Esophagus (tissue), 2 donors: Measurements from ENCODE around the gene TRAPPC8. TPM values are rescaled to one million over a fixed set of nuclear protein-coding genes. Genes with fewer than 3 reads are reported as not detected.
"Not testable (repeated sequence)": the region's sequence is repeated elsewhere in the genome, so short reads cannot be mapped to it uniquely, and the experiment has no call there.

ENCODE experiments used
- H3K27ac ChIP-seq, 2 donors: one replicate each; pipeline ENCODE4 v1.5.1; 2013; ENCODE audit warnings: low read depth in 2 of 2, mild to moderate bottlenecking in 2 of 2, inconsistent platforms in 1 of 2, low read length in 1 of 2, moderate library complexity in 1 of 2
- H3K27me3 ChIP-seq, 2 donors: one replicate each; pipeline ENCODE4 v1.6.1; 2013; ENCODE audit warnings: low read length in 2 of 2, control low read depth in 1 of 2, mild to moderate bottlenecking in 1 of 2; ENCODE audit not compliant: insufficient read depth in 2 of 2, control insufficient read depth in 1 of 2
- H3K36me3 ChIP-seq, 2 donors: one replicate each; pipeline ENCODE4 v1.6.1; 2013; ENCODE audit warnings: low read length in 1 of 2; ENCODE audit not compliant: control insufficient read depth in 2 of 2, insufficient read depth in 2 of 2
- H3K4me1 ChIP-seq, 2 donors: one replicate each; pipeline ENCODE4 v1.6.1; 2013; ENCODE audit warnings: low read length in 1 of 2; ENCODE audit not compliant: control insufficient read depth in 2 of 2, insufficient read depth in 2 of 2
- H3K4me3 ChIP-seq, 2 donors: one replicate each; pipeline ENCODE4 v1.5.1; 2013; ENCODE audit warnings: low read length in 2 of 2, mild to moderate bottlenecking in 2 of 2, low read depth in 1 of 2, moderate library complexity in 1 of 2
- H3K9me3 ChIP-seq, 2 donors: one replicate each; pipeline ENCODE4 v1.6.1; 2013; ENCODE audit warnings: mild to moderate bottlenecking in 2 of 2, low read depth in 1 of 2, low read length in 1 of 2, moderate library complexity in 1 of 2; ENCODE audit not compliant: control insufficient read depth in 2 of 2, insufficient read depth in 1 of 2
- WGBS, 2 donors: extraction: QIAGEN DNeasy Blood & Tissue Kit; methylation state at CpG; one replicate each; pipeline ENCODE4 v1.1.7; 2013; 5-methylcytosine and 5-hydroxymethylcytosine counted together
- polyA plus RNA-seq, 2 donors: library from polyadenylated mRNA; stranded (reverse); fragments of 200-250 nt; gene quantifications; one replicate each; pipeline ENCODE4 v1.2.3, GENCODE V29; 2013
- donor health status: healthy with polysubstance abuse.
- donor health status: Bipolar disorder and iron deficiency.

TRAPPC8 gene
- polyA plus RNA-seq, 2 donors = 16.3 to 20.9 TPM

GRCh38 chr18:31835528-31836133 is 107.3 kb downstream of the TRAPPC8 start:
- Histone ChIP-seq H3K9me3 (no peaks in the 10 kb centered on the region), H3K27ac (no peak overlapping the region), H3K4me3 (no peak overlapping the region), H3K27me3 (no peaks in the 10 kb centered on the region), H3K4me1 (no peaks in the 10 kb centered on the region), H3K36me3 (peaks cover 0 to 8% of the 10 kb centered on the region in 2 donors)
- WGBS, 2 donors = 86 to 89% methylated on average over 4 of the region's 4 CpGs

DNA sequence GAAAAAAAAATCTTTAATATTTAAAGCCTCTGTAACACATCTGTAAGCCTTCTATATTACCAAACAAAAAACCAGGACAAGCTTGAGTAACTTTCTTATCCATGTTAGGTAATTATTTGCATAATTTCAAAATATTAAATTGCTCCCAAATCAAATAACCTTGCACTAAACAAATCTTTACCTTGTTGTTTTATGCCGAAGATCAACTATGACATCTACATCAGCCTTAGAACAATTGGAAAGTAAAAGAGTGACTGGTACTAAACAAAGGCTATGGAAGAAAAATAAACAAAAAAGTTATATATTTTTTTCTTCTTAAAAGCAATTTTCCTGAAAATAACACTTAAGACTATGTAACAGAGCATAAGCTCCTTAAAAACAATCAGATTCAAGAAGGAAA is 111.0 kb downstream of the TRAPPC8 start:
- H3K4me3 ChIP-seq = no peak overlapping the region
- 78 to 93% methylated on average over 1 of the region's 1 CpG for WGBS, 2 donors
- no peak overlapping the region for H3K27ac ChIP-seq
- H3K9me3 ChIP-seq = no peaks in the 10 kb centered on the region
- H3K36me3 ChIP-seq = peaks cover 0 to 6% of the 10 kb centered on the region in 2 donors
- H3K27me3 ChIP-seq = no peaks in the 10 kb centered on the region
- no peaks in the 10 kb centered on the region for H3K4me1 ChIP-seq

- 86 to 94% methylated on average over 3 of the region's 3 CpGs for WGBS, 2 donors
- H3K36me3 ChIP-seq = peaks cover 0 to 5% of the 10 kb centered on the region in 2 donors
- H3K27me3 ChIP-seq = no peaks in the 10 kb centered on the region
- H3K27ac ChIP-seq = no peak overlapping the region
- no peaks in the 10 kb centered on the region for H3K9me3 ChIP-seq
- no peak overlapping the region for H3K4me3 ChIP-seq
- no peaks in the 10 kb centered on the region for H3K4me1 ChIP-seq
Observed at GRCh38 chr18:31830686-31831085, 112.2 kb downstream of the TRAPPC8 start.

DNA sequence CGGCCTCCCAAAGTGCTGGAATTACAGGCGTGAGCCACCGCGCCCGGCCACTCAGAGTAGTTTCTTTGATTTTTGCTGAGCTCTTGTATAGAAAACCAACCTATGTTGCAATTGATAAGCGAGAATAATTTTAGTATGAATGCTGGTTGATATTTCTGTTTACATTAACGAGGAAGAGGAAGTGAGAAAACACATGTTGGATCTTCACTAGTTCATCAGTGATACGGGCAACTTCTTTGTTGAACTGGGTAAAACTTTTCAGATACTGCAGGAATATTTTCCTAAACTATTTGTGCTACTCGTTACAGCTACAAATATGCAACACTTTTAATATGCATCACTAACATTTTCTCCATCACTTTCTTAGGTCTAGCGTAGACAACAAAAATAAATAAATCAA is 114.3 kb downstream of the TRAPPC8 start:
- Histone ChIP-seq H3K9me3 (no peaks in the 10 kb centered on the region), H3K4me3 (no peak overlapping the region), H3K36me3 (peaks cover 0 to 2% of the 10 kb centered on the region in 2 donors), H3K27me3 (no peaks in the 10 kb centered on the region), H3K27ac (no peak overlapping the region), H3K4me1 (no peaks in the 10 kb centered on the region)
- 96% methylated on average over 10 of the region's 10 CpGs for WGBS, 2 donors

GRCh38 chr18:31826673-31827325 is 116.1 kb downstream of the TRAPPC8 start:
- H3K36me3 ChIP-seq, H3K4me3 ChIP-seq, H3K9me3 ChIP-seq, H3K4me1 ChIP-seq, H3K27me3 ChIP-seq, H3K27ac ChIP-seq: not testable (repeated sequence)
- WGBS, 2 donors = 92% methylated on average over 10 of the region's 10 CpGs

- no peak overlapping the region for H3K4me3 ChIP-seq
- 46 to 49% methylated on average over 3 of the region's 3 CpGs for WGBS, 2 donors
- H3K27me3 ChIP-seq = no peaks in the 10 kb centered on the region
Observed at GRCh38 chr18:31825772-31826171, 117.2 kb downstream of the TRAPPC8 start.

DNA sequence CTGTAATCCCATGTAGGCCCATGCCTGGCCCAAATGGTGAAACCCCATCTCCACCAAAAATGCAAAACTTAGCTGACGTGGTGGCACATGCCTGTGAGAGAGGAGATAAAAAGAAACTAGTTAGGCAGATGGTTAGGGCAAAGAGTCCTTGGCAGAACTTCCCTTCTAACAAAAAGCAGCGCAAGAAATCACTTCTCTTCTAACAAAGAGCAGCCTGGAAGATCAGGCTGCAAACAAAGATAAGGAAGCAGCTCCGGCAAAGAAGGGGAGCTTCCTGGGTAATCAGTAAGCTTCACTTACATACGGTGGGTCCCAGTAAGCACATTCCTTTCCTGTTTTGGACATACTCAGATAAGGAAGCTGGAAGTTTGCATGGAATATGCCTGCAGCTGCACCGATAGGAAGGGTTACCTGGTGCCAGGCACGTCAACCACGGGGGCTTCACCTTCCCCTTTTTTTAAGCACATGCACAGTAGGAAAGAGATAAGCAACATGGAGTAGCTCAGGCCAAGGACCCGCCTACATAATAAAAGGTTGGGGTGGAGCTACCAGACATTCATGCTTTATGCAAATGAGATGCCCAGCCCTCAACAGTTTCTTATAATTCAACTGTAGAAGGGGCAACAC is 121.3 kb downstream of the TRAPPC8 start:
- H3K4me3 ChIP-seq = no peak overlapping the region
- no peaks in the 10 kb centered on the region for H3K4me1 ChIP-seq
- 38 to 56% methylated on average over 8 of the region's 8 CpGs for WGBS, 2 donors
- no peaks in the 10 kb centered on the region for H3K27me3 ChIP-seq
- H3K36me3 ChIP-seq = no peaks in the 10 kb centered on the region
- no peak overlapping the region for H3K27ac ChIP-seq
- no peaks in the 10 kb centered on the region for H3K9me3 ChIP-seq

More at GRCh38 chr18:31825772-31826171, 117.2 kb downstream of the TRAPPC8 start:
- Histone ChIP-seq H3K36me3 (peaks cover 0 to 2% of the 10 kb centered on the region in 2 donors), H3K27ac (no peak overlapping the region), H3K9me3 (no peaks in the 10 kb centered on the region), H3K4me1 (no peaks in the 10 kb centered on the region)

DNA sequence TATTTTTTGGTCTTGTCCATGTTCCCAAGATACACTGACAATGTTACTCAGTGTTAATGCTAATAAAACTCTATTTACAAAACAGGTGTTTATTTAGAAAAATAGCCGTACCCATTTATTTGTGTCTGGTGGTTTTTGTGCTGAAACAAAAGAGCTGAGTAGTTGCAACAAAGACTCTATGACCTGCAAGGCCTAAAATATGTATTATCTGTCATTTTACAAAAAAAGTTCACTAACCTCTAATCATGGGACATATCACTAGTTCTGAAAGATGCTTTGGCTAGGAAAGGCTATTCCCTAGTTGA is 123.1 kb downstream of the TRAPPC8 start:
- H3K27me3 ChIP-seq = no peaks in the 10 kb centered on the region
- no peaks in the 10 kb centered on the region for H3K4me1 ChIP-seq
- H3K36me3 ChIP-seq = no peaks in the 10 kb centered on the region
- no peaks in the 10 kb centered on the region for H3K9me3 ChIP-seq
- H3K4me3 ChIP-seq = no peak overlapping the region
- H3K27ac ChIP-seq = no peak overlapping the region
- WGBS, 2 donors = 84 to 92% methylated on average over 1 of the region's 1 CpG

- Histone ChIP-seq H3K36me3 (no peaks in the 10 kb centered on the region), H3K4me1 (no peaks in the 10 kb centered on the region), H3K4me3 (no peak overlapping the region), H3K27me3 (no peaks in the 10 kb centered on the region), H3K27ac (no peak overlapping the region), H3K9me3 (no peaks in the 10 kb centered on the region)
- WGBS, 2 donors = 67 to 69% methylated on average over 11 of the region's 11 CpGs
Observed at GRCh38 chr18:31819106-31819924, 123.6 kb downstream of the TRAPPC8 start.
